CD14-positive monocyte (primary cell): ENCODE results near the gene EFCAB5. TPM values are rescaled to one million over a fixed set of nuclear protein-coding genes. Genes with fewer than 3 reads are reported as not detected.

Experiments used
- DNase-seq, 3 donors: peaks; one replicate each; pipeline ENCODE4 v3.0.0-alpha.2; 2011 to 2022
- H2AFZ ChIP-seq: 2 replicates; pipeline ENCODE4 v1.6.0; 2012; ENCODE audit warnings: mild to moderate bottlenecking, low read depth, low read length, inconsistent platforms; ENCODE audit not compliant: insufficient read depth, poor library complexity, severe bottlenecking
- H3K27ac ChIP-seq, 2 donors: 1 replicate in 1 of 2; 2 replicates in 1 of 2; pipeline ENCODE4 v1.5.1; 2012 to 2013; ENCODE audit warnings: low read length in 2 of 2, control low read depth in 1 of 2, inconsistent platforms in 1 of 2, low read depth in 1 of 2, mild to moderate bottlenecking in 1 of 2
- H3K27me3 ChIP-seq, 2 donors: one replicate each; pipeline versions ENCODE4 v1.6.0 to v1.6.1; 2011 to 2013; ENCODE audit warnings: low read length in 2 of 2; ENCODE audit not compliant: control insufficient read depth in 2 of 2, insufficient read depth in 2 of 2
- H3K36me3 ChIP-seq, 2 donors: replicated peaks in 1 of 2; 1 replicate in 1 of 2; 2 replicates in 1 of 2; pipeline versions ENCODE4 v1.5.1 to v1.6.1; 2012 to 2013; ENCODE audit warnings: low read length in 2 of 2, control low read depth in 1 of 2, inconsistent platforms in 1 of 2, mild to moderate bottlenecking in 1 of 2; ENCODE audit not compliant: insufficient read depth in 2 of 2, control insufficient read depth in 1 of 2
- H3K4me1 ChIP-seq, 2 donors: 1 replicate in 1 of 2; 2 replicates in 1 of 2; pipeline versions ENCODE4 v1.5.1 to v1.6.1; 2012 to 2013; ENCODE audit warnings: low read length in 2 of 2, control low read depth in 1 of 2, inconsistent platforms in 1 of 2, mild to moderate bottlenecking in 1 of 2, moderate library complexity in 1 of 2; ENCODE audit not compliant: insufficient read depth in 2 of 2, control insufficient read depth in 1 of 2
- H3K4me2 ChIP-seq: replicated peaks from 2 replicates; pipeline ENCODE3; 2012; ENCODE audit warnings: low read length, moderate library complexity, mild to moderate bottlenecking; ENCODE audit not compliant: poor library complexity, severe bottlenecking; ENCODE audit errors: extremely low read depth
- H3K4me3 ChIP-seq, 3 experiments: fragments of 200-600 bp in 1 of 3; sonication (generic) in 1 of 3; replicated peaks in 1 of 3; 1 replicate in 2 of 3; 2 replicates in 1 of 3; pipeline ENCODE4 v1.5.1; 2011 to 2013; ENCODE audit warnings: low read length in 3 of 3, mild to moderate bottlenecking in 3 of 3, control low read depth in 2 of 3, low read depth in 2 of 3, inconsistent platforms in 1 of 3, moderate library complexity in 1 of 3
- H3K79me2 ChIP-seq: 2 replicates; pipeline ENCODE4 v1.6.0; 2012; ENCODE audit warnings: mild to moderate bottlenecking, control low read depth, inconsistent platforms, low read length, moderate library complexity; ENCODE audit not compliant: insufficient read depth
- H3K9ac ChIP-seq: 2 replicates; pipeline ENCODE4 v1.6.0; 2017; ENCODE audit warnings: low read length, mild to moderate bottlenecking; ENCODE audit not compliant: insufficient read depth, poor library complexity, severe bottlenecking
- H3K9me3 ChIP-seq, 2 donors: replicated peaks in 1 of 2; 1 replicate in 1 of 2; 2 replicates in 1 of 2; pipeline versions ENCODE4 v1.5.1 to v1.6.1; 2012 to 2013; ENCODE audit warnings: low read length in 2 of 2, control low read depth in 1 of 2; ENCODE audit not compliant: control insufficient read depth in 1 of 2, insufficient read depth in 1 of 2
- H4K20me1 ChIP-seq: 2 replicates; pipeline ENCODE4 v1.6.0; 2012; ENCODE audit warnings: mild to moderate bottlenecking, low read length, control low read depth, moderate library complexity; ENCODE audit not compliant: insufficient read depth
- H3K27ac Mint-ChIP-seq, 7 donors: one replicate each; pipeline ENCODE4 v1.8.0; 2020; ENCODE audit warnings: mild to moderate bottlenecking in 7 of 7, mixed read lengths in 7 of 7, moderate library complexity in 6 of 7, inconsistent platforms in 2 of 7
- H3K27me3 Mint-ChIP-seq, 3 donors: one replicate each; pipeline ENCODE4 v1.8.0; 2021 to 2022; ENCODE audit warnings: low read depth in 3 of 3, mild to moderate bottlenecking in 3 of 3, mixed read lengths in 3 of 3, moderate library complexity in 3 of 3, inconsistent platforms in 1 of 3
- H3K36me3 Mint-ChIP-seq, 2 donors: one replicate each; pipeline ENCODE4 v1.8.0; 2020; ENCODE audit warnings: mixed read lengths in 2 of 2, inconsistent platforms in 1 of 2, mild to moderate bottlenecking in 1 of 2
- H3K4me1 Mint-ChIP-seq: one replicate; pipeline ENCODE4 v1.8.0; 2020; ENCODE audit warnings: mild to moderate bottlenecking, mixed read lengths
- H3K4me3 Mint-ChIP-seq, 2 donors: one replicate each; pipeline ENCODE4 v1.8.0; 2020; ENCODE audit warnings: mild to moderate bottlenecking in 2 of 2, mixed read lengths in 2 of 2, moderate library complexity in 1 of 2
- H3K9me3 Mint-ChIP-seq, 7 donors: one replicate each; pipeline ENCODE4 v1.8.0; 2020 to 2022; ENCODE audit warnings: mixed read lengths in 7 of 7, mild to moderate bottlenecking in 6 of 7, moderate library complexity in 6 of 7, inconsistent platforms in 2 of 7
- CTCF ChIP-seq: fragments of 200-600 bp; IDR thresholded peaks from one replicate; pipeline ENCODE4 v1.8.0; 2022; ENCODE audit warnings: antibody characterized with exemption, mild to moderate bottlenecking
- WGBS: methylation state at CpG from one replicate; pipeline ENCODE4 v1.1.5; 2013; ENCODE audit warnings: missing lambda C conversion rate; ENCODE audit not compliant: insufficient coverage; 5-methylcytosine and 5-hydroxymethylcytosine counted together
- intact Hi-C, 2 donors: fragments of 100-400 bp; cut with micrococcal nuclease; formaldehyde crosslinking; loops; one replicate each; pipeline versions ENCODE4 v1.15.0 to v1.15.1; 2023
- polyA plus RNA-seq, 3 donors: library from polyadenylated mRNA; depleted of rRNA in 1 of 3; unstranded in 2 of 3; stranded (reverse) in 1 of 3; fragments of 300-500 nt in 2 of 3; fragments of >200 nt in 1 of 3; fragmentation: Illumina TruSeq in 2 of 3; gene quantifications; 1 replicate in 2 of 3; 2 replicates in 1 of 3; pipeline ENCODE4 v1.2.3, GENCODE V29; 2012 to 2021

Gene EFCAB5
- polyA plus RNA-seq, 3 donors: 0.04 TPM; not detected in 2

- Histone ChIP-seq H3K9ac (no peak overlapping the region), H3K4me2 (no peak overlapping the region), H3K4me3 (no peak overlapping the region), H3K36me3 (peaks cover 0 to 4% of the 10 kb centered on the region in 2 donors), H2AFZ (no peak overlapping the region), H4K20me1 (peaks cover 25% of the 10 kb centered on the region), H3K79me2 (peaks cover 82% of the 10 kb centered on the region), H3K27ac (no peak overlapping the region), H3K4me1 (no peaks in the 10 kb centered on the region), H3K27me3 (no peaks in the 10 kb centered on the region), H3K9me3 (peaks cover 0 to 10% of the 10 kb centered on the region in 2 donors)
- Mint-ChIP-seq H3K4me3 (no peak overlapping the region), H3K27me3 (no peaks in the 10 kb centered on the region), H3K4me1 (peaks cover 4% of the 10 kb centered on the region), H3K36me3 (peaks cover 11 to 18% of the 10 kb centered on the region in 2 donors), H3K27ac (no peak overlapping the region), H3K9me3 (peaks cover 5 to 18% (median 7%) of the 10 kb centered on the region in 7 donors)
- WGBS: no CpG with 5 or more reads among the region's 6 CpGs
- DNase-seq: no peak
- intact Hi-C loops: no loop called here
- TF ChIP-seq CTCF: no peak
Observed at GRCh38 chr17:29909236-29910003, 32.0 kb upstream of the EFCAB5 start.

GRCh38 chr17:29911641-29912177, 29.7 kb upstream of the EFCAB5 start:
- peaks cover 79% of the 10 kb centered on the region for H3K79me2 ChIP-seq
- TF ChIP-seq CTCF: no peak
- no peaks in the 10 kb centered on the region for H3K27me3 ChIP-seq
- no peak overlapping the region for H3K27ac Mint-ChIP-seq
- peaks cover 2% of the 10 kb centered on the region for H3K4me1 Mint-ChIP-seq
- no peak overlapping the region for H3K4me3 ChIP-seq
- H3K36me3 Mint-ChIP-seq: peaks cover 6 to 17% of the 10 kb centered on the region in 2 donors
- peaks cover 0 to 4% of the 10 kb centered on the region in 2 donors for H3K36me3 ChIP-seq
- no peak overlapping the region for H3K4me2 ChIP-seq
- H3K4me3 Mint-ChIP-seq: no peak overlapping the region
- no peaks in the 10 kb centered on the region for H3K27me3 Mint-ChIP-seq
- no peak overlapping the region for H3K9ac ChIP-seq
- H3K9me3 ChIP-seq: no peaks in the 10 kb centered on the region
- peaks cover 18% of the 10 kb centered on the region for H4K20me1 ChIP-seq
- no peak overlapping the region for H2AFZ ChIP-seq
- H3K9me3 Mint-ChIP-seq: peaks cover 0 to 3% (median 1%) of the 10 kb centered on the region in 7 donors
- H3K4me1 ChIP-seq: no peaks in the 10 kb centered on the region
- H3K27ac ChIP-seq: peak overlapping the region in 1 of 2 donors; percentile 27
- DNase-seq: no peak
- intact Hi-C loops: no loop called here
